Fibroblast of skin of right quadriceps (primary cell): ENCODE measurements around the gene CHMP6.
A peak's percentile ranks its signal among the peaks of the same experiment; 100 is the strongest.

Experiments
- DNase-seq: peaks from one replicate; pipeline ENCODE4 v3.0.0-alpha.2; 2013

The CHMP6 gene

DNA sequence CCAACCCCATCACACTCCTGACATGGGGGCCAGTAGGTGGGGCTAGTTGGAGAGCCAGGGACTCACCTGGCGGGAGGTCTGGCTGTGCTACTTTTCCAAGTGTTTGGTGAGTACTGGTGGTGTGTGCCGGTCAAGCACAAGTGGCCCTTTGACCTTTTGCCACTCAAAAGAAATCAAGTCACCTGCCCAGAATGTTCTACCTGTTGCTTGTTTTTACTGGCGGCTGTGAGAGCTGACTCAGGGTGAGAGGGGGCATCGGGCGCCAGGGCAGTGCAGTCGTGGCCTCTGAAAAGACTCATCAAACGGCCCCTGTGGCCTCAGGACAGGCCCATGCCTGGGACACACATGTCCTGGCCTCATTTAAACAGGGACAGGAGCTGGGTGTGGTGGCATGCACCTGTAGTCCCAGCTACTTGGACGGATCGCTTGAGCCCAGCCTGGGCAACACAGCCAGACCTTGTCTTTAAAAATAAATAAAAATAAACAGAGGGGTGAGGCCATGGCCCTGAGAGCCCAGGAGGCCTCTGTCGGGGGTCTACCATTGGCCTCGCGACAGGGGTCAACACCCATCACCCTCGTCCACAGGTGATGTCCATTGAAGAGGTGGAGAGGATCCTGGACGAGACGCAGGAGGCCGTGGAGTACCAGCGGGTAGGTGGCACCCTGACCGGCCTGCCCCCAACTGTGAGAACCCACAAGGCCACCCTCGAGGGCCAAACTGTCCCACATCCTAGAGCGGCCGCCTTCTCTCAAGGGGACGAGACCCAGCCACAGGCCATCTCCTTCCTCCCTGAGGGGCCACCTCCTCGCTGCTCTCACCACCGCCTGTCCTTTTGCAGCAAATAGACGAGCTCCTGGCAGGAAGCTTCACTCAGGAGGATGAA lies 5.0 kb downstream of the CHMP6 start:
- no peak for DNase-seq

DNA sequence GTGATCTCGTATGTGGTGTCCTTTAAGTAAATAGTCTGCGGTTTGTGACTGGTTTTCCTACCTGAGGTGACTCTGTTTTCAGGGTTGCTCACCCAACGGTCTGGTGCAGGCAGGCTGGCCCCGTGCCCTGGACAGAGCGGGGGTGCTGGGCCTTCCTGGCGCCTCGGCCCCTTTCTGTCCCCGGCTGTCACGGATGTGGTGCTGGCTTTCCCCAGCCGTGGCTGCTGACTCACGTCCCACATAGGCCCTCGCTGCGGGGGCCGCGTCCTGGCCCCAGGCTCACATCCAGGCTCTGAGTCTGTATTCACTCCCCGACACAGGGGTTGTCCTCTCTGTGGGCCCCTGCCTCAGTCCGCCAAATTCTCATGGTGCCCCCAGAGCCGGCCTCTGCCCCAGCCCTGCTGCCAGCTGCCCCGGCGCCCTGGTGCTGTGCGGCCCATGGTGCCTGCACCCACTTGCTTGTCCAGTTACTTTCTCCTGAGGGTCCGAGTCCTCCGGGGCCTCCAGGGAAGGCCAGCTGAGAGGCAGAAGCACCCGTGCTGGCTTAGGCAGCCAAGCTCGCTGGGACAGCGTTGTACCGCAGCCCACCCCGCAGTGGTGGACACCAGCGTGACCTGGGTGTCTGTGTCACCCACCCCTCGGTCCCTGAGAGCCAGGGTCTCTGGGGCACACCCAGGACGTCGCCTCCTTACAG lies 5.9 kb downstream of the CHMP6 start:
- DNase-seq = no peak

DNA sequence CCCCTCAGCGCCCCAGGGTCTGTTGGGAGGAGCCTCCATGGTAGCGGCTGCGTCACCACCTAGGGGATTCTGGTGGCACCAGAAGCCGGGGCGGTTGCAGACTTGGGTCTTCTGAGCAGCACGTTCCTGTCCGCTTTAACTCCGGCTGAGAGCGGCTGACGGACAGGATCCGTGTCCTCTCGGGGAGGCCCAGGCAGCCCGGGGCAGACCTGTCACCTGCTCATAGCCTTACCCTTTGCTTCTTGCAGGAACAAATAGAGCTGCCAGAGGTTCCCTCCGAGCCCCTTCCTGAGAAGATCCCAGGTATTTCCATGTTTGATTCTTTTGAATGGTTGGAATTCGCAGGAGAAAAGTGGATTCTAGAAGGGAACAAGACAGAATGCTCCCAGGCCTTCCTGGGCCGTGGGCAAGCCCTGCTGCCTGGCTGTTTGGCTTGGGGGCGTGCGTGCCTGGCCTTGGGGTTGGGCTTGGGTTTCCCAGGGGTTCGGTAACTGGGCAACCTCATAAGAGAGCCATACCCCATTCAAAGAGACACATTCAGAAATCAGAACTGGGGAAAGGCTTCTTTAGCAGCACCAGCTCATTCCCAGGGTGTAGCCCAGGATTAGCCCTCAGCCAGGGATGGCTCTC lies 6.6 kb downstream of the CHMP6 start:
- no peak for DNase-seq

DNA sequence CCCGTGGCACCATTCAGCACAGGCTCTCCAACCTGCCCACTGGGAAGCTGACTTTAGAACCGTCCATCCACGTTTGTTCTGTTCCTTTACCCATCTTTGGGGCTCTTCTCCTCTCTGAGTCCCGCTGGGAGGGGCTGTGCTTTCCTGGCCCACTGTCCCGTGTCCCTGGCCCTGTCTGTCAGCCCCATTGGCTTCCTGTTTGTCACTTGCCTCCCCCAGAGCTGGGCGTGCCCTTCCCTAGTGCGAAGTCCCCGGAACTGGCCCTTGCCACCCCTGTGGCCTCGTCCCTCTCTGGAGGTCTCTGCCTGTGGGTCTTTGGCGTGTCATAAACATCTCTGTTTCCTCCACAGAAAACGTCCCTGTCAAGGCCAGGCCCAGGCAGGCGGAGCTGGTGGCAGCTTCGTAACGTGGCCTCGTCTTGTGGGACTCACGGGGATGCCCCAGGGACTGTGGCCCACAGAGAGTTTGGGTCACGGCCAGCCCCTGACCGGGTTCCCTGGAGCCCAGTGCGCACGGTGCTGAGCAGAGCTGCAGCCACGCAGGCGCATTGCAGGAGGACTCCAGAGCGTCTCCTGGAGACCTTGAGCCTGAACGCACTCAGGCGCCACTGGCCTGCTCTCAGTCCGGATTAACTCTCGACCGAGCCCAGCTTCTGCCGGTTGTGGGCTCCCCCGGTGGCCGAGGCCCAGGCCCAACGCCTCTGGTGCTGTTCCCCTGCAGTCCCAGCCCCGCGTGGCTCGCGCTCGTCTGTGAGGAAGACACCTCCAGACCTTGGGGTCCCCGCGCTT lies 7.3 kb downstream of the CHMP6 start:
- DNase-seq = no peak

DNA sequence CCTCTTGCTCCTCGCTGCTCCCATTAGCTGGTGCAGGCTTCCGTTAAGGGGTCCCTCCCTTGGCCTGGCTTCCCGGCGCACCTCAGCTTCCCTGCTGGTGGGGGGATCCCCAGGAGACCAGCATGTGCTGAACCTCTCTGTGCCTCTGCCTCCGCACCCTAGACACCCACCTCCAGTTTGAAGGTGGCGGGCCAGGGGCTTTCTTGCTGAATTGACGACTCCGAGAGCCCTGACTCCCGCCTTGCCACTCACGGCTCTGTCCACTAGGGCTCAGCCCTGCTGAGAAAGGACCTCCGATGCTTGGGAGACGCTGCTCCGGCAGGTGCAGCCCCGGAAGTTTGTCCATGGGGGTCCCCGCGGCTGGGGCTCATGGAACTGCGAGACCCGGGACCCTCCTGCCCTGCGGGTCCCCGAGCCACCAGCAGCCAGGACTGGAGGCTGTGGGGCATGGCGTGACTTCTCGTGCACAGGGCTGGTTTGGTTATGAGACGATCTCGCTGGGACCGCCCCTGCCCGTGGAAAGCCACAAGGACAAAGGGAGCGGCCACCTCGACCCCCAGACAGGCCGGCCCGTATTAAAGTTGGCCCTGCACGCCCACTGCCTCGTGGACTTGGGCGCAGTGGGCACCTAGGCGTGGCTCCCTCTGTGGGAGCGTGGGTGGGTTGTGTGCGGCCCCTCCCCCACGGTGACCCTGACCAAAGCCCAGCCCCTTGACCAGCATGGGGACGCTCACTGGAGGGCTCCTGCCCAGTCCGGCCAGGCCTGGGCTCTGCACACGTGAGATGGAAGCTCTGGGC lies 8.1 kb downstream of the CHMP6 start:
- DNase-seq = no peak

DNA sequence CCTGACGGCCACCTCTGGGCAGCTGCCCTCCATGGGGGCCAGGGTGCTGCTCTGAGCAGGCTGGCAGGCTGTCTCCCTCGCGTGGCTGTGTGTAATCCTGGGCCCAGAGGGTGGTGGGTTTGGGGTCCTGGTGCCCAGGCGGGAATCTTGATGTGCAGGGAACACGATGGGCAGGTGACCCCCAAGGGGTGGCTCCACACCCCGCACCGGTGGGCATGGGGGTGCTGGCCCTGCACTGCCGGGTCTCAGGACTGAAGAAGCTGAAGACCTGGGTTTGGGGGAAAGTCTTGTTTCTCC lies 8.6 kb downstream of the CHMP6 start:
- DNase-seq = no peak

DNA sequence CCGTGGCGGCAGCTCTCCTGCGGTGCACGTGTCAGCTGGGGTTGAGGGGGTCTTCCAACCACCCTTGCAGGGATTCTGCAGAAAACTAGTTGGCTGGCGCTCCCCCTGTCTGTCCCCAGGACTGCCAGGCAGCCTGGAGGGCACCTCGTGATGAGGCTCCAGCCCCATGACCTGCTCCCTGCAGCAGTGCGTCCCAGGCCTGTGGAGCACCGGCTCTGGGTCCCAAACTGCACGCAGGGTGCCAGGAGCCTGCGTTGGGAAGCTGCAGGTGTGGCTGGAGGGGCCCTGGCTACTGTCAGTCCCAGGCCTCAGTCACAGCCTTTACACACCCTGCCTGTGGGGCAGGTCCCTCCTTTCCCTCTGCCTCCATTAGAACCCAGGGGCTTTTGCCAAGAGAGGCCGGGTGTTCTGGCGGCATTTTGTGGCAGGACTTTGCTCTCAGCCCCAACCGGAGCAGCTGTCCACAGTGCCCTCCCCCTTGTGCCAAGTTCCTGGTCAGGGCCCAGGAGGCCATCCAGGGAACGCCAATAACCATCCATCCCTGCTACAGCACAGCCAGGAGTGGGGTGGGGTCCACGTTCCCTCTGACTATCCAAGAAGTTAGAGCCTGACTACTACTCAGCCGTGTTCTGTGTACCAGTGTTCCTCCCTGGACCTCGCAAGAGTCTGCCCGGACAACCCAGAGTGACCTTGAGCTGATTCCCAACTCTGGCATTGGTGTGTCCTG lies 9.2 kb downstream of the CHMP6 start:
- no peak for DNase-seq

DNA sequence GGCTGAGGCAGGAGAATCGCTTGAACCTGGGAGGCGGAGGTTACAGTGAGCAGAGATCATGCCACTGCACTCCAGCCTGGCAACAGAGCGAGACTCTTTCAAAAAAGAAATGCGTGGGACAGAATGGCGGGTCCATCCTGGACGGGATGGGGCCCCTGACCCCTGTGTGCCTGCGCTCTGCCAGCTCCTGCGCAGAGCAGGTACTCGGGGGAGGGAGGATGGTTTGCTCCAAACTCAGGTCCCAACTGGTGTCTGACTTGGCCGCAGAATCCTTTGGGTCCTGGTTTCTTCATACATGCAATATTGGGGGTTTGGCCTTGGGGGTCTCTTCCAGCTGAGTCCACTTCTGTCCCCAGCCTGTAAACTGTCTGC lies 10.4 kb downstream of the CHMP6 start:
- DNase-seq = no peak

DNA sequence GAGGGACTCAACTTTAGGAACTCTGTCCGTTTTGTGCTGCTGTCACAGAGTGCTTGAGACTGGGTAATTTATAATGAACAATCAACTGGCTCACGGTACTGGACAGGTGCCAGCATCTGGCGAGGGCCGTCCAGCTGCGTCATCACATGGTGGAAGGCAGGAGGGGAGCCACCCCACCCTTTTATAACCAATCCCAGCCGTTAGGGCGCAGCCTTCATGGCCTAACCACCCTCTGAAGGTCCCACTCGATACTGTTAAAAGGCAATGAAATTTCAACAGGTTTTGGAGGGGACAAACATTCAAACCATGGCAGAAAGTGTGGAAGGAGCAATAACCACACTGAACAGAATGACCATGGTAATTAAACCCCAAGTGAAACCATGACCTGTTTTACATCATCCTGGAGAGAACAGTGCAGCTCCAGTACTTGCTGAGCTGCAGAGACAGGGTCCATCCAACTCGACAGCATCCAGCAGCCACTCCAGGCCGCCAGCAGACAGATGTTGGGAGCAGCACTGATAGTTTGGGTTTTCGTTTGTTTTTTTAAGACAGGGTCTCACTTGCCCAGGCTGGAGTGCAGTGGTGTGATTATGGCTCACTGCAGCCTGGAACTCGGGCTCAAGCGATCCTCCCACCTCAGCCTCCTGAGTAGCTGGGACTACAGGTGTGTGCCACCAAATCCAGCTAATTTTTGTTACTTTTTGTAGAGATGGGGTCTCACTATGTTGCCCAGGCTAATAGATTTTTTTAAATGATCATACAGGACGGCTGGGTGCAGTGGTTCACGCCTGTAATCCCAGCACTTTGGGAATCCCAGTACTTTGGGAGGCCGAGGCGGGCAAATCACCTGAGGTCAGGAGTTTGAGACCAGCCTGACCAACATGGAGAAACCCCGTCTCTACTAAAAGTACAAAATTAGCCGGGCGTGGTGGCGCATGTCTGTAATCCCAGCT lies 11.0 kb downstream of the CHMP6 start:
- DNase-seq = peak; percentile 59

DNA sequence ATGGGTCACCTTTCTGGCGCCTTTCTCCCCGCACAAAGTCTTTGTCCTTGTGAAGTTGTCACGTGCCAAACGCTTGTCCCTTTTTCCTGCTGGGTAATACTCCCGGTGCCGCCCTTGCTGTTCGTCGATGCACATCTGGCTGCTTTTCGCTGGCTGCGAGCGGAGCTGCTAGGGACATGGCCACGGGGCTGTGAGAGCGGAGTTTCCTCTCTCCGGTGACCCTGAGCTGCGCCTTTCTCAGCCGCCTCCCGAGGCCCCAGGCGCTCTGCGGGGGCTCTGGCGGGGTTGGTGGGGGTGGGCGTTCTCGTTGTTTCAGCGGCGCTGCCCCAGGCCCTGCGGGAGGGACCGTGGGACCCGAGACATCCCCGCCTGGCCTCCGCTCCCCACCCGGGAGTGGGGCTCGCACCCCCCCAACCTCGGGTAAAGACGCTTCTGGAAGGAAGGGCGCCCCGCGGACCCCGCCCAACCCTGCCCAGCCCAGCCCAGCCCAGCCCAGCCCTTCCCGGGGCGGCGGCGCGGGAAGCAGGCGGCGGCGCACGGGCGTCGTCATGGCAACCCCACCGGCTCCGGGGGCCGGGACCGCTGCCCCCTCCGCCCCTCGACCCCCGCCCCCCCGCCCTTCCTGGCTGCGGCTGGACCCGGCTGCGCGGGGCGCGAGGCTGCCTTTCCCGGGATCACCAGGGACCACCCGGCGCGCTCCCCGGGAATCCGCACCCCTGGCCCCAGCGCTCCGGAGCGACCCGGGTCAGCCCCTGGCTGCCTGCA lies 12.3 kb downstream of the CHMP6 start:
- DNase-seq = no peak

DNA sequence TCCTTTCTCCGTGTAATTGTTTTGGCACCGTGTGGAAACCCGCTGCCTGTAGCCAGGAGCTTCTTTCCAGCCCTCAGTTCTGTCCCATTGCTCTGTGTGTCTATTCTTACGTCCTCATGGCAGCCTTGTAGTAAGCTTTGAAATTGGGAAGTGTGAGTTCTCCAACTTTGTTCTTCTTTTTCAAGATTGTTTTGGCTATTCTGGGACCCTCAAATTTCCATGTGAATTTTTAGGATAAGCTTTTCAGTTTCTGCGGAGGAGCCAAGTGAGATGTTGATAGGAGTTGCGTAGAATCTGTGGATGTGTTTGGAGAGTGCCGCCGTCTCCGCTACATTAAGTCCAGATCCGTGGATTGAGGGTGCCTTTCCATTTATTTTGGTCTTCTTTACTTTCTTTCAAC lies 15.2 kb downstream of the CHMP6 start:
- DNase-seq = no peak

DNA sequence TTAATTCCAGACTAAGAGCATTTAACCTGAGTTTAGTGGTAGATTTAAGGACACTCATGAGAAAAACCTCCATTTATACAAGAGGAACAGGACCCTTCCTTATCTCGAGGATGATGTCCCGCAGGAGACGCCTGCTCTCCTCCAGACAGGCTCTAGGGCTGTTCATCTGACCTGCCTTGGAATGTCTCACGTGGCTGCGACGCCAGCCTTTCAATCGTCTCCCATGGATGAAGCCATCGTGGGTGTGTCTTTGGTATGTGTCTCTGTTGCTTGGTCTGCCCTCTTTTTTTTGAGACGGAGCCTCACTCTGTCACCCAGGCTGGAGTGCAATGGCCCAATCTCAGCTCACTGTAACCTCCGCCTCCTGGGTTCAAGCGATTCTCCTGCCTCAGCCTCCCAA lies 16.5 kb downstream of the CHMP6 start:
- no peak for DNase-seq

DNA sequence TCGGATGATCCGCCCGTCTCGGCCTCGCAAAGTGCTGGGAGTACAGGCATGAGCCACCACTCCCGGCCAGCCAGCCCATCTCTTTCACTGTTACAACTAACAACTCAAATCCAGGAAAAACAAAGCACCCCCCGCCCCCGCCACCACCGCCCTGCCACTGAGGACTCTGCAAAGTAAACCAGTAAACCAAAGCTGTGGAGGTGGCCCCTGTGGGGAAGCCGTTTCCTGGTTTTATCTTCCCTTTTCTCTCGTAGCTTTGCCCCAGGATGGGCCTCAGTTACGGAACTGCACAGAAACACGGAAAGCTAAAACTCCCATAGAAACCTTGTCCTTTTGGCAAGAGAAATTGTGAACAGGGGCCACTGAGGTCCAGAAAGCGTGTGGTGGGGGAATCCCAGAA lies 17.5 kb downstream of the CHMP6 start:
- DNase-seq = no peak

DNA sequence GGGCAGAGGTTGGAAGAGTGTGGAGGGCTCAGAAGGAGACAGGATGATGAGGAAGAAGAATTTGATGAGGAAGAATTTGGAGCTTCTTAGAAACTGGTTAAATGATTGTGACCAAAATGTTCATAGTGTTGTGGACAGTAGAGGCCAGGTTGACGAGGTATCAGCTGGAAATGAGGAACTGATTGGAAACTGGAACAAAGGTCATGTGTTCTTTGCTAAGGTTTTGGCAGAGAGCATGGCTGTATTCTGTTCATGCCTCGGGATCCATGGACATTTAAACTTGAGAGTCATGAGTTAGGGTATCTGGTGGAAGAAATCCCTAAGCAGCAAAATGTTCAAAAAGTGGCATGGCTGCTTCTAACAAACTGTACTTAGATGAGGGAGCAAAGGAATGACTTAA lies 19.3 kb downstream of the CHMP6 start:
- DNase-seq = no peak

DNA sequence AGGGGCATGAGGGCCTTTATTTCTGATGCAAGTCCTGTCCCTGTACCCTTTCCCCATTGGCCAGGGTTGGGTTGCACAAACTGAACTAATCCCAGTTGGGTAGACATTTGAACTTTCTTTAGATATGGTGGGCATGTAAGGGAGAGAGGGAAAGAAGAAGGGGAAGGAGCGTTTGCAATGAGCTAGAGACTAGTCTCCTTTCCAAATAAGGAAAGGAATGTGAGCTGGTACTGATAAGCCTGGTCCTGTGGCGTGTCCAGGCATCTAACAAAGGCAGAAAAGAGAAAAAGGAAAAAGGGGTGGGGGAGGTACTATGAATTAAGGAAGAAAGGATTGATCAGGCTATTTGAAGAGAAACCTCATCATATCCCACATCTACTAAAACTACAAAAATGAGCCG lies 20.3 kb downstream of the CHMP6 start:
- DNase-seq = no peak

DNA sequence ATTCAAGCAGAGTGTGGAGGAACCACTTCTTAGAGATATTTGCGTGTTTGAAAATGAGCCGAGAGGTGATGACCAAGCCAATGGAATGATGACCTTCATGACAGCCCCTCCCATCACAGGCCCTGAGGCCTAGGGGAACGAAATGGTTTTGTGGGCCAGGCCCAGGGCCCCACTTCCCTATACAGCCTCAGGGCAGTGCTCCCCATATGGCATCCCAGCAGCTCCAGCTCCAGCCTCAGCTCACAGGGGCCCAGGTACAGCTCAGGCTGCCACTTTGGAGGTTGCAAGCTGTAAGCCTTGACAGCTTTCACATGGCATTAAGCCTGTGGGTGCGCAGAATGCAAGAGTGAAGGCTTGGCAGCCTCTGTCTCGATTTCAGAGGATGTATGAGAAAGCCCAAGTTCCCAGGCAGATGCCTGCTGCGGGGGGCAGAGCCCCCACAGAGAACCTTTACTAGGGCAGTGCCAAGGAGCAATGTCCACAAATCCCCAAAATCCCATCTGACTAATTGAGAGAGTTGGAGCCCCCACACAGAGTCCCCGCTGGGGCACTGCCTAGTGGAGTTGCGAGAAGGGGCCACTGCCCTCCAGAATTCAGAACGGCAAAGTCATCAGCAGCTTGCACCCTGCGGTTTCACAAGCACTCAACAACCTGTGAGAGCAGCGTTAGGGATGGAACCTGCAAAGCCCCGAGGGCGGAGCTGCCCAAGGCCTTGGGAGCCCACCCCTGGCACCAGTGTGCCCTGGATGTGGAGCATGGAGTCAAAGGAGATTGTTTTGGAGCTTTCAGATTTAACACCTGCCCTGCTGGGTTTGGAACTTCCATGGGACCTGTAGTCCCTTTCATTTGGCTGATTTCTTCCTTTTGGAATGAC lies 21.2 kb downstream of the CHMP6 start:
- DNase-seq = no peak

DNA sequence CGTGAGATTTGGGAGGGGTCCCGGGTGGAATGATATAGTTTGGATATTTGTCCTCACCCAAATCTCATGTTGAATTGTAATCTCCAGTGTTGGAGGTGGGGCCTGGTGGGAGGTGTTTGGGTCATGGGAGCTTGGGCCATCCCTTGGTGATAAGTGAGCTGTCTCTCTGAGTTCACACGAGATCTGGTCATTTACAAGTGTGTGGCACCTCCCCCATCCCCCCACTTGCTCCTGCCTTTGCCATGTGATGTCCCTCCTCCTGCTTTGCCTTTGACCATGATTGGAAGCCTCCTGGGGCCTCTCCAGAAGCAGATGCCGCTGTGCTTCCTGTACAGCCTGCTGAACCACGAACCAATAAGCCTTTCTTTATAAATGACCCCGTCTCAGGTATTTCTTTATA lies 22.0 kb downstream of the CHMP6 start:
- no peak for DNase-seq

DNA sequence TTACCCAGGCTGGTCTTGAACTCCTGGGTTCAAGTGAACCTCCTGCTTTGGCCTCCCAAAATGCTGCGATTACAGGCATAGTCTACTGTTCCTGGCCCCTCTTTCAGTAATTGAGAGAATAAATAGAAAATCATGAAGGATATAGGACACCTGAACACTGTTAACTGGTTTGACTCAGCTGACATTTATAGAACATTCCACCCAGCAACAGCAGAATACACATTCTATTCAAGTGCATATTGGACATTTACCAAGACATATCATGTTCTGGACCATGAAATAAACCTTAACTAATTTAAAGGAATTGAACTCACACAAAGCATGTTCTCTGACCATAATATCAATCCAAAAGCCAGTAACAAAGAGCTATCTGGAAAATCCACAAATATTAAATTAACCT lies 23.5 kb downstream of the CHMP6 start:
- no peak for DNase-seq

DNA sequence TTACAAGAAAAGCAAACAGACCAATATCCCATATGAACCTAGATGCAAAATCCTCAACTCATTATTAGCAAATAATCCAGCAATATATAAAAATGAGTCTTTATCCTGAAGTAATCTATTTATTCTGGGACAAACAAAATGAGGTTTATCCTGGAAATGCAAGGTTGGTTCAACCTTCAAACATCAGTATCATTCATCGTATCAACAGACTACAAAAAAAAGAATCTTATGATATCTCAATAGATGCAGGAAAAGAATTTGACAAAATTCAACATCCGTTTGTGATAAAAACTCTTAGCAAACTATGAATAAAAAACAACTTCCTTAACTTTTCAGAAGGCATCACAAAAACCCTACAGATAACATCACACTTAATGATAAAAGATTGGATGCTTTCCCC lies 24.9 kb downstream of the CHMP6 start:
- no peak for DNase-seq
